T-helper 9 cell (primary cell): Measurements from ENCODE around the gene CREB5.

Experiments used
- DNase-seq: peaks from one replicate; pipeline ENCODE4 v3.0.0-alpha.2; 2020

Gene CREB5

GRCh38 chr7:28654110-28654509, 241.8 kb downstream of the CREB5 start:
- DNase-seq, result no peak

- no peak for DNase-seq
Measured at GRCh38 chr7:28656529-28656928, 244.2 kb downstream of the CREB5 start.

GRCh38 chr7:28658381-28658780, 246.1 kb downstream of the CREB5 start:
- no peak for DNase-seq

DNA sequence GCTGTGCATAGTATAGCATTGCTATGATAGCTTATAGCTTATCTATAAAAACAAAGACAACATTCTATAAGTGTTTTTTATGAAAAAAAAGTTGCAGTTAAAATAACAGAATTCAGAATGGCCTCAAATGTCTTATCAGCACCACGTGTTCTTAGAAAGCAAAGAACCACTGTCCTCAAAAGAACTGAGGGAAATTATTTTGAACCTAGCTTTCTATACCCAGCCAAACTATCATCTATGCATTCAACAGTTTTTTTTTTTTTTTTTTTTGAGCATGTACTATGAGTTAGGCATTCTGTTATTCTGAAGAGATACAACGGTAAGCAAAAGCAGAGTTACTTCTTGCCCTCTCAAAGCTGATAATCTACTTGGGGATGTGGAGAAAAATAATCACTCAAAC, 247.8 kb downstream of the CREB5 start:
- no peak for DNase-seq

- no peak for DNase-seq
Measured at GRCh38 chr7:28661826-28662595, 249.7 kb downstream of the CREB5 start.

DNA sequence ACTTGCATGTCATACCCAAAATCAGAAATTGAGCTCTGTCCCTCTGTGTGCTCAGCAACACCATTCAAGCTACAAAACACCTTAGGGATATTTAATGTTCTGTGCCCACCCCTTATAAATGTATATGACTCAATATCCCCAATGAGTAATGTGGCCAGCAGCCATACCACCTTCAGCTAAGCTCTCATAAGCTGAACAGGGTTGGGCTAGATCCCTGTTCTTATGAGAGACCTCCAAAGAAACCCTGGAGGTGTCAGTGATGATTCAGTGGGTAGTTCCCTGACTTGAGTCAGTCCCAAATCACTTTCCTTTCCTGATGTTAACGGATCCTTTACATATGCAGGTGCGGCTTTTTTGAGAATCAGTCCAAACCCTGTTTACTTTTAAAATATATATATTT, 253.8 kb downstream of the CREB5 start:
- DNase-seq, result no peak

DNA sequence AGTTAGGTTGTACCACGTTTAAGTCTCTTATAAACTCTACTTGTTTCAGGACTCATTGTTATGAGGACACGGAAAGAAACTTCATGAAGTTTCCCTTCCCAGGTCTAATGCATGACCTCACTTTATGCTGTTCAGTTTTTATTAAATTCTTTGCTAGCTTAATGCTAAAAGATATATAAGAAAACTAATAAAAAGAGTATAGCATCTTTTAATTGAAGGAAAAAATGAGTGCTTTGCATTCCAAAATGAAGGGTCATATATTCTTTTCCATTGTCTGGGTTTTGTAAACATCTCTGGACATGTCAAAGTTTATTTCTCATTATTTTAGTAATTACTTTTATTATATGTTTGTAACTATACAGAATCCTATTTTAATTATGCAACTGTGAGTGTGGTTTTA, 255.8 kb downstream of the CREB5 start:
- DNase-seq, result no peak

- no peak for DNase-seq
Measured at GRCh38 chr7:28669330-28669729, 257.0 kb downstream of the CREB5 start.

- DNase-seq, result no peak
Measured at GRCh38 chr7:28671526-28671925, 259.2 kb downstream of the CREB5 start.

- no peak for DNase-seq
Measured at GRCh38 chr7:28672397-28672797, 260.1 kb downstream of the CREB5 start.

DNA sequence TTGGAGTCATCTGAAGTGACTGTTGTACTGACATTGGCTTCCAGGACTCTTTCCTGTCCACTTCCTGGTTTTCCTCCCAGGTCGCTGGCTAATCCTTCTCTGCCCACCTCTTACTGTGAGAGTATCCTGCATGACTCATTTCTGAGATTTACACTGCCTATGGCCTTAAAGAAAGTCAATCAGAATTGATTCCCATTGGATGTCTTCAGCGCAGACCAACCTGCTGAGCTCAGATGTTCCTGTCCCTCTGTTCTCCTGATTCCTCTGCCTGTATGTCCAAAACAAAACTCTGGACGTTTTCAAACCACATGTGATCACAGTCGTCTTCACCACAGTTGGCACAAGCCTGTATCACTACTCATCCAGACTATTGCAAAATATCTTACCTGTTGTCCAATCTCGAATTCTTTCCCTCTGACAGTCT, 262.1 kb downstream of the CREB5 start:
- DNase-seq, result no peak

DNA sequence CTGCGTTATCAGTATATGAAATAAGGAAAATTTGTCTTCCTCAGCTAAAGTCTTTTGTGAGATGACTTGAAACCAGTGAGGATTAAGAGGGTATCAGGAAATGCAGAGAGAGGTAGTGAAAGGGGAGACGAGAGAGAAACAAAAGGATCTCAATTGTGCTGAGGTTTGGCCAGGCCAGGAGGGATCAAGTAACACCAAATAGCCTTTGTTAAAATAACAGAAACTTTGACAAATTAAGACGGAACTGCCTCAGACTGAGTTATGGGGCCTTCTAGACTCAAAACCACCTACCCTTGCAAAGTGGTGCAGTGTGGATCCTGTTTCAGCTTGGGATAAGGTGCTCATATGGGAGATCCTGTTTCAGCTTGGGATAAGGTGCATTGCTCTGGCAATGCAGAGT, 263.1 kb downstream of the CREB5 start:
- no peak for DNase-seq

DNA sequence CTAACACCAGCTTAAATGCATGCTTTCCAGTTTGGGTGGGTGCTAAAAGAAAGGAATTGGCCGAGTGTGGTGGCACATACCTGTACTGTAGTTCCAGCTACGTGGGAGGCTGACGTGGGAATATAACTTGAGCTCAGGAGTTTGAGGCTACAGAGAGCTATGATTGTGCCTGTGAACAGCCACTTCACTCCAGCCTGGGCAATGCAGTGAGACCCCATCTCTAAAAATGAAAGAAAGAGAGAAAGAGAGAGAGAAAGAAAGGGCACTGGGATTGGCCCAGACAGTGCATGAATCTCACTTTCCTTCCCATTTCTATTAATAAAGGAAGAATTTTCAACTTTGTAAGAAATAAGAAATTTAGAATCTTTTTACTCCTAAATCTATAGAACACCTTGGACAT, 265.4 kb downstream of the CREB5 start:
- no peak for DNase-seq

DNA sequence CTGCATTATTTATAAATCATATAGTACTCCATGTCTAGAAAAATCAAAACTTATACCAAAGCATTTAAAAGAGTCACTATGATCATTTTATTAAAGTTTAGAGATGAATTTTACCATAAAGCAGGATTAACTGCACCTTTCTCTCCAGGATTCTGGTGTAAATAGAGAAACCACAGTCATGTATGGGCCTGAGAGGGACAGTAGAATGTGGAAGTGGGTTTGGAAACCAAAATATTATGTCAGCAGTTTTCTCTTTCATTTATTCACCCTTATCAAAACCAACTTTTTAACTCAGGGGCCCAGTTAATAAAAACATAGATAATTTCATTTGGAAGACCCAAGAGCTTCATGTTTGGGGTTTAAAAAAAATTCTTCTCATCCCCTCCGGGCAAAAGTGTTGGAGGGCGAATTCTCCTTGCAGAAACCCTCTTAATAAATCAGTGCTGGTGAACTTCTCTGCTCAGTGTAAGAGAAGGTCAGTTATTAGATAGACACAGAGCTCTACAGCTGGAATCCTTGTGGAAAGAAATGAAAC, 266.2 kb downstream of the CREB5 start:
- no peak for DNase-seq

GRCh38 chr7:28681693-28682310, 269.5 kb downstream of the CREB5 start:
- no peak for DNase-seq

GRCh38 chr7:28682801-28683200, 270.5 kb downstream of the CREB5 start:
- DNase-seq, result no peak

DNA sequence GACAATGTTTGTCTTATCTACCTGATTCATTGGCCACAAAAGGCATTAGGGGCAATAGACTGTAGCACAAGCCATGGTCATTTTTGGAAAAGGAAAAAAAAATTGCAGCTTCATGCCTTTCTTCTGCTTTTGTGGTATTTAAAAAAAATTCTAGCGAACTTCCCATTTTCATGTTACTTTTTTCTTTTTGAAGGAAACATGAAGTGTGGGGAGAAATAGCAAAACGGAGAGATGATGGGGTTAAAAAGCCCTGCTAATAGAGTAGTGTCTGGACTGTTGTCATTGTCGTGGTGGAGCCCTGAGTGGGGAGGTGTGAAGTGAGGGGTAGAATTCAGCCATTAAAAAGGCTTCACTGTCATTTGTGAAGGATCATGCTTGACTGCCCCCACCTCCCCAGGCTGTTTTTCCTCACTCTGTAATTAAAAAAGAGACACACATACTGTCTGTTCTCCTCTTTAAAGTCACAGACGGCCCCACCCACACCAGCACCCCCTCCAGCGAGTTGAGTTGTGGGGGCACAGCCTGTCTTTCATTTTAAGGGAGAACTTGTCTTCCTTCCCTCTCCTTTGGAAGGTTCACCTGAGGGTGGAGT, 272.4 kb downstream of the CREB5 start:
- DNase-seq, result no peak

GRCh38 chr7:28685242-28685643, 272.9 kb downstream of the CREB5 start:
- no peak for DNase-seq

- no peak for DNase-seq
Measured at GRCh38 chr7:28685644-28686417, 273.5 kb downstream of the CREB5 start.

- no peak for DNase-seq
Measured at GRCh38 chr7:28686418-28686800, 274.1 kb downstream of the CREB5 start.

DNA sequence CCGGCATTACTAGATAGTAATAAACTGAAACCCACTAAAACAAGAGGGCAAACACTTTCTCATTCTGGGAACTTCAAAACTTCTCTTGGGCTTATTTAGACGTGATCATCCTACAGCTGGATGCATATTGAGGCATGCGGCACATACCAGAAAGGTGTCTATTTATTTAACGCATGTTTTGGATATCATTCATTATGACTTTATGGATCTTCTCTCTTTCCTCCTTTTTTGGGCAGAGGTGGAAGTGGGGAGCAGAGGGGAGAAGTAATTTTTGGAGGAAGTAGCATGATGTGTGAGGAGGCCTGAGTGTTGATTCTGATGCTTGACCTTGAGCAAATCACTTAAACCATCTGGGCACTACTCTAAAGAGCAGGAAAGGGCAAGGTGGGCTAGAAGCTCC, 275.2 kb downstream of the CREB5 start:
- DNase-seq, result no peak

DNA sequence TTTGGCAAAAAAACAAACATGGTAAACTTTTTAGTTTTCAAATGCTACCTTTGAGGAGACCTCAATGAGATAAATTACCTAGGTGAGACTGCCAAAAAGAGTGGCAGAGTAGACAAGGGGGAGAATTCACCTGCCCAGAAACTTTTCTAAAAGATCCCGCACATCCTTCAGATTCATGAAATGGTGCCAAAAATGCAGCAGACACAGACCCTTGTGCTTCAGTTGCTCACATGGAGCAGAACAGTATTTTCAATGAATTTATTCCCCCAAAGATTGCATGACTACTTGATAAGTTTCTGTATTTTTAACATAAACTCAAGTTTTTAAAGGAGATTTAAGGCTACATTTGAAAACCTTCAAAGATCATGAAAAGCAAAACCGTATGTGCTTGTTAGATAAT, 275.9 kb downstream of the CREB5 start:
- DNase-seq, result no peak

GRCh38 chr7:28688651-28689050, 276.3 kb downstream of the CREB5 start:
- no peak for DNase-seq
